Activated CD8-positive, alpha-beta T cell treated with anti-CD3 and anti-CD28 coated beads for 36 hours (primary cell): ENCODE data around the gene PLEKHA3. TPM values are rescaled to one million over a fixed set of nuclear protein-coding genes. Genes with fewer than 3 reads are reported as not detected.
A peak's percentile ranks its signal among the peaks of the same experiment; 100 is the strongest.

ENCODE experiments used
- ATAC-seq: fragments of 200-7000 bp; cut with Tn5 transposase; one replicate; pipeline ENCODE4 v1.10.0; 2021; ENCODE audit warnings: mild to moderate bottlenecking, moderate library complexity
- CTCF ChIA-PET: fragments of 350-600 bp; sonication (Branson Sonifier 250); formaldehyde crosslinking; loops from one replicate; lab custom pipeline; 2021; ENCODE audit warnings: antibody characterized with exemption; lab: Charles Lee
- POLR2A ChIA-PET: fragments of 350-600 bp; sonication (Branson Sonifier 250); formaldehyde crosslinking; loops from one replicate; lab custom pipeline; 2021; ENCODE audit warnings: antibody characterized with exemption; lab: Charles Lee
- DNase-seq: peaks from one replicate; pipeline ENCODE4 v3.0.0-alpha.2; 2020
- H3K27ac Mint-ChIP-seq: one replicate; pipeline ENCODE4 v1.8.0; 2021; ENCODE audit warnings: mild to moderate bottlenecking, mixed read lengths
- H3K27me3 Mint-ChIP-seq: one replicate; pipeline ENCODE4 v1.8.0; 2021; ENCODE audit warnings: mixed read lengths
- H3K36me3 Mint-ChIP-seq: one replicate; pipeline ENCODE4 v1.8.0; 2021; ENCODE audit warnings: low read depth, mixed read lengths
- H3K4me1 Mint-ChIP-seq: one replicate; pipeline ENCODE4 v1.8.0; 2021; ENCODE audit warnings: low read depth, mixed read lengths
- H3K4me3 Mint-ChIP-seq: one replicate; pipeline ENCODE4 v1.8.0; 2021; ENCODE audit warnings: mild to moderate bottlenecking, moderate library complexity, mixed read lengths
- H3K9me3 Mint-ChIP-seq: one replicate; pipeline ENCODE4 v1.8.0; 2021; ENCODE audit warnings: mixed read lengths
- CTCF ChIP-seq: fragments of 200-600 bp; IDR thresholded peaks from one replicate; pipeline ENCODE4 v1.8.0; 2022; ENCODE audit warnings: antibody characterized with exemption, mild to moderate bottlenecking
- intact Hi-C: fragments of 100-400 bp; cut with micrococcal nuclease; formaldehyde crosslinking; loops from one replicate; pipeline ENCODE4 v1.10.0; 2022
- total RNA-seq, 2 experiments: library from RNA; stranded (reverse); gene quantifications; one replicate each; pipeline ENCODE4 v1.2.3, GENCODE V29; 2021

PLEKHA3 gene
- total RNA-seq, 2 experiments from 2014 or later = 21.0 to 22.2 TPM

GRCh38 chr2:178482437-178482836, 2.2 kb downstream of the PLEKHA3 start:
- Mint-ChIP-seq H3K9me3 (no peaks in the 10 kb centered on the region), H3K4me3 (peak overlapping the region; percentile 83), H3K27me3 (no peaks in the 10 kb centered on the region), H3K4me1 (peaks cover 39% of the 10 kb centered on the region), H3K36me3 (peaks cover 12% of the 10 kb centered on the region), H3K27ac (no peak overlapping the region)
- intact Hi-C loops = no loop called here
- CTCF ChIA-PET = interaction anchor here (0.6 to 1.7 kb wide), 3 partner anchors 24 to 40 kb away, joined by 3 to 5 read pairs (median 4); no protein-coding TSS in a partner anchor
- peak; percentile 23 for DNase-seq
- TF ChIP-seq CTCF = no peak
- no peak for ATAC-seq
- POLR2A ChIA-PET = interaction anchor here (0.9 to 1.6 kb wide), 3 partner anchors 10 to 40 kb away, joined by 4 to 7 read pairs (median 4); partner anchors contain the start of genes PJVK and PRKRA

- intact Hi-C loops = no loop called here
- Mint-ChIP-seq H3K36me3 (peaks cover 16% of the 10 kb centered on the region), H3K4me3 (no peak overlapping the region), H3K9me3 (no peaks in the 10 kb centered on the region), H3K27me3 (no peaks in the 10 kb centered on the region), H3K4me1 (peaks cover 44% of the 10 kb centered on the region), H3K27ac (no peak overlapping the region)
- CTCF ChIA-PET = interaction anchor here (1.0 kb wide), 1 partner anchor 39 kb away, joined by 3 read pairs; no protein-coding TSS in a partner anchor
- ATAC-seq = no peak
- POLR2A ChIA-PET = no interaction called here
- no peak for TF ChIP-seq CTCF
- no peak for DNase-seq
Observed at GRCh38 chr2:178484245-178485041, 4.2 kb downstream of the PLEKHA3 start.

GRCh38 chr2:178485356-178485755, 5.1 kb downstream of the PLEKHA3 start:
- ATAC-seq (no peak), DNase-seq (no peak)
- Mint-ChIP-seq H3K36me3 (peaks cover 22% of the 10 kb centered on the region), H3K4me1 (peaks cover 47% of the 10 kb centered on the region), H3K27me3 (no peaks in the 10 kb centered on the region), H3K27ac (no peak overlapping the region), H3K9me3 (no peaks in the 10 kb centered on the region), H3K4me3 (no peak overlapping the region)
- intact Hi-C loops = no loop called here
- ChIA-PET CTCF (interaction anchor here (1.0 kb wide), 1 partner anchor 38 kb away, joined by 3 read pairs; no protein-coding TSS in a partner anchor), POLR2A (no interaction called here)
- no peak for TF ChIP-seq CTCF

GRCh38 chr2:178491612-178492011, 11.4 kb downstream of the PLEKHA3 start:
- H3K4me1 Mint-ChIP-seq = peaks cover 24% of the 10 kb centered on the region
- H3K27me3 Mint-ChIP-seq = no peaks in the 10 kb centered on the region
- DNase-seq (no peak), ATAC-seq (no peak)
- intact Hi-C loops = no loop called here
- H3K4me3 Mint-ChIP-seq = no peak overlapping the region
- H3K27ac Mint-ChIP-seq = no peak overlapping the region
- H3K36me3 Mint-ChIP-seq = peaks cover 47% of the 10 kb centered on the region
- ChIA-PET POLR2A (interaction anchor here (2.1 kb wide), 1 partner anchor 10 kb away, joined by 7 read pairs; no protein-coding TSS in a partner anchor), CTCF (interaction anchor here (1.1 kb wide), 1 partner anchor 209 kb away, joined by 3 read pairs; no protein-coding TSS in a partner anchor)
- H3K9me3 Mint-ChIP-seq = no peaks in the 10 kb centered on the region
- no peak for TF ChIP-seq CTCF

GRCh38 chr2:178496049-178496448, 15.8 kb downstream of the PLEKHA3 start:
- DNase-seq (no peak), ATAC-seq (no peak)
- H3K27me3 Mint-ChIP-seq = no peaks in the 10 kb centered on the region
- intact Hi-C loops = no loop called here
- peaks cover 42% of the 10 kb centered on the region for H3K36me3 Mint-ChIP-seq
- no peak for TF ChIP-seq CTCF
- no peak overlapping the region for H3K27ac Mint-ChIP-seq
- H3K4me1 Mint-ChIP-seq = peaks cover 3% of the 10 kb centered on the region
- CTCF ChIA-PET = interaction anchor here (1.0 kb wide), 1 partner anchor 17 kb away, joined by 3 read pairs; no protein-coding TSS in a partner anchor
- no peak overlapping the region for H3K4me3 Mint-ChIP-seq
- no peaks in the 10 kb centered on the region for H3K9me3 Mint-ChIP-seq
- POLR2A ChIA-PET = no interaction called here
